ENCODE data around the gene AURKA. TPM values are rescaled to one million over a fixed set of nuclear protein-coding genes. Genes with fewer than 3 reads are reported as not detected.

Gene AURKA
- total and polyA plus RNA-seq, 9 of the 15 experiments (the other 6 are each of a cell fraction or from before 2014, with no cell fraction given): 72.7 to 162 (median 113) TPM

- intact Hi-C loops (cut with micrococcal nuclease): no loop called here
- no peak for FAIRE-seq
Measured at GRCh38 chr20:56409521-56409920, 17.5 kb upstream of the AURKA start.

More at GRCh38 chr20:56409521-56409920, 17.5 kb upstream of the AURKA start:
- WGBS (ENCODE audit: insufficient coverage, low coverage, missing lambda C conversion rate): 53% methylated on average over 5 of the region's 5 CpGs
- H3K9me1 ChIP-seq (ENCODE audit: control insufficient read depth, insufficient read depth, low read length): no peaks in the 10 kb centered on the region
- TF ChIP-seq PCBP1 (IDR thresholded peaks at IDR 0.05; ENCODE audit: low read depth, low read length, poor library complexity, severe bottlenecking) (no peak), ETV5 (CRISPR knock-in tag; IDR thresholded peaks at IDR 0.05; ENCODE audit: low read depth) (no peak), NRF1 (conservative IDR thresholded peaks at IDR 0.05 in 1 of 2, IDR thresholded peaks at IDR 0.05 in 1 of 2) (no peak), CREB1 (IDR thresholded peaks at IDR 0.05) (no peak), CREB1 (CRISPR knock-in tag; IDR thresholded peaks at IDR 0.05) (no peak), CEBPG (CRISPR knock-in tag; IDR thresholded peaks at IDR 0.05) (0 out of 2 replicates have a peak, but pooled peaks have one; percentile 31), CEBPG (tag; conservative IDR thresholded peaks at IDR 0.05 in 1 of 2, IDR thresholded peaks at IDR 0.05 in 1 of 2) (peak; percentile 18 to 76; a peak in 2 of 4 replicates), MNT (conservative IDR thresholded peaks at IDR 0.05) (no peak), TSC22D4 (tag; IDR thresholded peaks at IDR 0.05) (no peak), KLF16 (IDR thresholded peaks at IDR 0.05) (no peak), CREBBP (IDR thresholded peaks at IDR 0.05; ENCODE audit: low read depth, low read length) (no peak), ZNF830 (CRISPR knock-in tag; IDR thresholded peaks at IDR 0.05) (no peak), HDAC6 (IDR thresholded peaks at IDR 0.05; ENCODE audit: low read depth, low read length) (no peak), ZNF592 (IDR thresholded peaks at IDR 0.05) (0 out of 2 replicates have a peak, but pooled peaks have one; percentile 28), IFI16 (CRISPR knock-in tag; IDR thresholded peaks at IDR 0.05) (no peak), GABPA (tag; conservative IDR thresholded peaks at IDR 0.05; ENCODE audit: low read depth) (peak; percentile 75), ZNF778 (CRISPR knock-in tag; IDR thresholded peaks at IDR 0.05) (no peak), PHB2 (IDR thresholded peaks at IDR 0.05; ENCODE audit: low read depth) (no peak), NR2C1 (IDR thresholded peaks at IDR 0.05) (no peak), NR2C1 (tag; IDR thresholded peaks at IDR 0.05) (no peak)
- H3K27ac ChIP-seq (ENCODE audit: extremely low read depth, low read depth, low read length): peak overlapping the region; percentile 50; the same call in 2 of the 3 replicates
- no peak overlapping the region for H2AFZ ChIP-seq (ENCODE audit: low read depth, low read length)
- no TSS peak for BruUV-seq (replicated peaks)
- POLR2A ChIA-PET: interaction anchor here (0.8 to 2.0 kb wide), 5 partner anchors 8 to 48 kb away, joined by 3 to 6 read pairs (median 4); partner anchors contain the start of genes AURKA and CSTF1
- CTCF ChIA-PET (ENCODE audit: low intra/inter-chr PET ratio): no interaction called here
- H3K79me2 ChIP-seq (ENCODE audit: control insufficient read depth, insufficient read depth, low read length): peaks cover 64% of the 10 kb centered on the region
- DNase-seq (ENCODE audit: extremely low read depth in 1 of 4, low spot score in 3 of 4): no peak
- no peaks in the 10 kb centered on the region for H4K20me1 ChIP-seq (replicated peaks; ENCODE audit: control insufficient read depth, insufficient read depth, low read length)
- no peak overlapping the region for H3K4me3 ChIP-seq
- in situ Hi-C loops (cut with MboI): no loop called here
- H3K4me1 ChIP-seq (replicated peaks in 1 of 2; ENCODE audit: control insufficient read depth in 2 of 2, insufficient read depth in 2 of 2, low read length in 2 of 2): peaks cover 9 to 35% of the 10 kb centered on the region in 2 experiments
- no peaks in the 10 kb centered on the region for H3K27me3 ChIP-seq (ENCODE audit: control insufficient read depth in 2 of 2, insufficient read depth in 2 of 2, low read length in 2 of 2)
- H3K9me3 ChIP-seq (replicated peaks; ENCODE audit: control insufficient read depth, insufficient read depth, low read depth, low read length): no peaks in the 10 kb centered on the region
- H3K9ac ChIP-seq (ENCODE audit: insufficient read depth in 1 of 2, low read depth in 2 of 2, low read length in 2 of 2): no peak overlapping the region
- H3K4me2 ChIP-seq (ENCODE audit: insufficient read depth, low read length): no peak overlapping the region
- no peak for ATAC-seq
- peaks cover 50% of the 10 kb centered on the region for H3K36me3 ChIP-seq (ENCODE audit: control insufficient read depth, insufficient read depth, low read length)

All from K562 (cell line).